HG03442 (cell line): ENCODE data around the gene NMUR1.
"Not testable (repeated sequence)": the region's sequence is repeated elsewhere in the genome, so short reads cannot be mapped to it uniquely, and the experiment has no call there.

Experiments
- ATAC-seq: cut with Tn5 transposase; IDR thresholded peaks from one replicate; pipeline ENCODE4 v1.9.1; 2021; ENCODE audit warnings: mild to moderate bottlenecking, moderate library complexity; ENCODE audit not compliant: unreplicated experiment

NMUR1 gene, protein sequence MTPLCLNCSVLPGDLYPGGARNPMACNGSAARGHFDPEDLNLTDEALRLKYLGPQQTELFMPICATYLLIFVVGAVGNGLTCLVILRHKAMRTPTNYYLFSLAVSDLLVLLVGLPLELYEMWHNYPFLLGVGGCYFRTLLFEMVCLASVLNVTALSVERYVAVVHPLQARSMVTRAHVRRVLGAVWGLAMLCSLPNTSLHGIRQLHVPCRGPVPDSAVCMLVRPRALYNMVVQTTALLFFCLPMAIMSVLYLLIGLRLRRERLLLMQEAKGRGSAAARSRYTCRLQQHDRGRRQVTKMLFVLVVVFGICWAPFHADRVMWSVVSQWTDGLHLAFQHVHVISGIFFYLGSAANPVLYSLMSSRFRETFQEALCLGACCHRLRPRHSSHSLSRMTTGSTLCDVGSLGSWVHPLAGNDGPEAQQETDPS

DNA sequence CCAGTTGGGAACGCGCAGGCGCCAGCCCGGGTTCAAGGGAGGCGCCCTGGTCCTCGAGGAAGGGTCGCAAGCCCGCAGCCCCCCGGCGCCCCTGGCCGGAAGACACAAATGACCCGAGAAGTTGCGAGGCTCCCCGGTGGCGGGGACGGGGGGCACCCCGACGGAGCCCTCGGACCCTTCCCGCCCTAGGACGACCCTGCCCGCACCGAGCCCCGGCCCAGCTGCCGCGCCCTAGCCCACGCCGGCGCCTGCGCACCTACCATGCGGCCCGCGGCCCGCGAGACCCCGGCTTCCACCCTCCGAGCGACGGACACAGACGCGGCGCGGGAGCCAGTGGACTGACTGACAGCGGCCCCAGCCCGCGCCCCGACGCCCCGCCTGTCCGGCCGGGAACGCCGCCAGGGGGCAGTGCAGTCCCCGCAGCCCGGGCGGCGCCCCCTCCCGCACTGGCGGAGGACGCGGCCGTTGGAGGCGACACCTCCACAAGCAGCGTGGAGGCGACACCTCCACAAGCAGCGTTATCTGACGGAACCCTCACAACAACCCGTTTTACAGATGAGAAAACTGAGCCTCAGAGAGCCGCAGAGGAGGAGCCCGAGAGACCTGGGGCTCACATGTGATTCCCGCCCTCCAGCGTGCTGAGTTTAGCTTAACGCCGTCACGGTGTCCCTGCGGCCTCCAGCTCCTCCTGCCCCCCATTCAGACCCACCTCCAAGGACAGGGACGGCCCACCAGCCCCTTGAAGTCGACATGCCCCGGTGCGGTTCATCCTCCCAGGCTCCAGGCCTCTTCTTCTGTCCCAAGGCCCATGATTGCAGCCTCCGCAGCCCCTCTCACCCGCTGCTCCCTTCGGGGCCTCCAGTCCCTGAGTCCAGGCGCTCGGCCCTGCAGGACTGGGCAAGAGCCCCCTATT, at the start of gene NMUR1:
Gene NMUR1, minus strand, starts transcription at position 347 of the 913 bp plus-strand sequence. Its CDS starts 84 bp downstream, at position 263.
- peak; percentile 42 for ATAC-seq

DNA sequence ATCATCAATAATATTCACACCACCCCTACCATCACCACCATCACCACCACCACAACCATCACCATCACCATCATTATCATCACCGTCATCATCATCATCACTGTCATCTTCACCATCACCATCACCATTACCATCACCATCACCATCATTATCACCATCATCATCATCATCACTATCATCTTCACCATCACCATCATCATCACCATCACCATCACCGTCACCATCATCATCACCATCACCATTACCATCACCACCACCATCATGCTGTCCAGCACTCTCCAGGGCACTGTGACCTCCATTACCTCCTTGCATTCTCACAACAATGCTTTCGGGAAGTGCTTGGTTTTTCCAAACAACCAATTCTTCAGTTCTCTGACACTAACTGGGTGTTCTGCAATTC, 49.3 kb upstream of the NMUR1 start:
- no peak for ATAC-seq

- ATAC-seq = not testable (repeated sequence)
Measured at GRCh38 chr2:231578655-231579054, 48.4 kb upstream of the NMUR1 start.

DNA sequence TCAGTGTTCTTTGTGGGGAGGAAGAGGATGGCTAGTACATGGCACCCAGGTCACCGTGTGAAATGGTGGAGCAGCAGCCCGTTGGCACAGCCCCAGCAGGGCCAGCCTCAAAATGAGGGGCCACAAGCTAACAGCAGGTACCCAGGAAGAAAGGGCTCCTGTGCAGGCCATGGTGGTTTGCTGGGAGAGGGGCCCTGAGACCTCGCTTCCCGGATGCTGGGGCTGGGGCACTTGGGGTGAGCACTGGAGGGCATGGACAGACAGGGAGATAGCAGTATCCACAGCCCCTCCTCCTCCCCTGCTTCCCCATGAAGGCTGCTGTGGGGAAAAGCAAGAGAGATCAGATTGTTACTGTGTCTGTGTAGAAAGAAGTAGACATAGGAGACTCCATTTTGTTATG, 46.2 kb upstream of the NMUR1 start:
- no peak for ATAC-seq

GRCh38 chr2:231575612-231576256, 45.5 kb upstream of the NMUR1 start:
- ATAC-seq = no peak

DNA sequence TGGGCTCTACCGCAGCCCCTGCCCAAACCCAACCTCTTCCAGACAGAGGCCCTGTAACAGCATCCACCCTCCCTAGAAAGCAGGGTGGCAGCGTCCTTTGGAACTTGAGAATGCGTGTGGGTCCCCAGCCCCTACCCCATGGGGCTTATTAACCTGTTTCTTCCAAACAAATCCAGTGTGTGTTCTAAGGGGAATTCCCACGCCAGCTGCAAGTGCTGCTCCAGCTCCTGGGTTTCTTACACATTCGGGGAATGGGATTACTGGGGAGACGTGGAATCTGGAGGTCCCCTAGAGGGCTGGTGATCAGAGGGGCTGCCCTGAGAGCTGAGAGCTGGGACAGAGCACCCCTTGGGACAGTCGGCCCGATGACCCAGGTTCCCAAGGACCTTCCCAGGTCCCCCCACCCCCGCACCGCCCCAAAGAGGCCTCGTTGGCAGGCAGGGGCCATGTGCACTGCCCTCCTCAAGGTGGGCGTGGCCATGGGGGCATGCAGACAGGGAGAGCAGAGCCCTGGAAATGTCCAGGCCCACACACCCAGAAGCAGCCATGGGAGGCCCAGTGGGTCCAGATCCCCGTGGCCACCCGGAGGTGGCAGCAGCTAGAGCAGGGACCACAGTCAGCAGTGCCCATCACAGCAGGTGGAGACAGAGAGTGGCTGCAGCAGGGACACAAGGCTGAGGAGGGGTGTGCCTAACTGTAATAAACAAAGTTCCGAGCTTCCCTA, 43.6 kb upstream of the NMUR1 start:
- no peak for ATAC-seq

DNA sequence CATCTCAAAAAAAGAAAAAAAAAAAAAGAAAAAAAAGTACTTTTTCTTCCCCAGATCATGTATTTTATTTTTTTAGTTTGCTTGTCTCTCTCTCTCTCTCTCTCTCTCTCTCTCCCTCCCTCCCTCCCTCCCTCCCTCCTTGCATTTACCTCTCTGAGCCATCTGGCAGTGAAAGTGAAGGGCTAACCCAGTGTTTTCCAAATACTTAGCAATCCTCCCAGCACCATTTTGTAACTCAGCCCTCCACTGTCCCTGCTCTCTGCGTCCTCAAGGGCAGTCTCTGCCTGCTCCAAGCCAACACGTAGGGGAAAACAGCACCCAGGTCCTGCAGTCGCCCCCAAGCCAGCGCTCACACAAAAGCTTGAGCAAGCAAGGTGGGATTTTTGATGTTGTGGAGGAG, 42.9 kb upstream of the NMUR1 start:
- no peak for ATAC-seq

DNA sequence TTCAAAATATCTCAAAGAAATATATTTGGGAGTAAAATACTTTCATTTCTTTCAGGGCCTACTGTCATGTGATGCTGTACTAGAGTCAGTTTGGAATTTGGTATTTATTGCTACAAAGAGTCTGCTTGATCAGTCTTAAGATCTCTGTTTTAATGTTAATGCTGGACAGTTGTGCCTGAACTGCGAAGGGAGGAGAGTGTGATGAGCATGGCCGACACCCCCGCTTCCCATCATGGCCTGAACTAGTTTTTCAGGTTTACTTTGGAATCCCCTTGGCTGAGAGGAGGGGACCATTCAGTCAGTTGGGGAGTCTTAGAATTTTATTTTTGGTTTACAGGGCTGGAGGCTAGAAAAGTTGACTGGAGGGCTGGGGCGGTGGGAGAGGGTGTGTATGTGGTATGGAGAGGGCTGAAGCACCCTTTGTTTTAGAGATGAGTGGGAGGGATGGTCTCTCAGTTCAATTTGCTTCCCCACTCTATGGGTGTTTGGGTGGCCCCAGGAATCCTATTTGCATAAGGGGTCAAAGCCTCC, 41.5 kb upstream of the NMUR1 start:
- no peak for ATAC-seq

GRCh38 chr2:231570915-231571314, 40.7 kb upstream of the NMUR1 start:
- ATAC-seq = not testable (repeated sequence)

DNA sequence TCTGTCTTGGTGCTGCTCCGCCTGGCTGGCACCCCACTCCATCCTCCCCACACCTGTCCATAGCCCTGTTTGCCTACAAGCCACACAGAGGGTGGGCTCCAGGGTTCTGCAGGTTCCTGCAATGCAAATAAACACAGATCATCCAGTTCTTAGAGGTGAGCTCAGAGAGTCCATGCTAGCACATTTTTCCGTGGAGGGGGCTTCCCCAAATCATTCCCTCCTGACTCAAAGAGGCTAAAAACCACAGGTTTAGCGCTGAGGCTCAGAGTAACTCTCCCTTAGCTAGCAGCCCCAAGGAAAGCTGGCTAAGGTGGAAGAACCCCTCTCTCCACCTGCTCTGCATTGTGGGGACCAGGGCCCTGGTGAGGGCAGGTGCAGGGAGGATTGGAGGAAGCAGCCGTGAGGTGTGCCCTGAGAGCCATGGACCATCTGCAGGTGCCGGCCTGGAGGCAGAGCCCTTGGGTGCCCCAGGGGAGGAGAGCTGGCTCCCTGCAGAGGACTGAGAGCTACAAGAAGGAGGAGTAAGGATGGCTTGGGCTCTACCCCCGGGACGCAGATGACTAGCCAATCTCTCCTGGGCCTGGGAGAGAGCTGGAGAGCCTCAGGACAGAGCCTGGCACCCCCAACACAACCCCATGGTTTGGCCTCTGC, 38.7 kb upstream of the NMUR1 start:
- ATAC-seq = no peak

GRCh38 chr2:231568098-231568784, 38.0 kb upstream of the NMUR1 start:
- no peak for ATAC-seq

GRCh38 chr2:231567159-231567558, 36.9 kb upstream of the NMUR1 start:
- no peak for ATAC-seq

- no peak for ATAC-seq
Measured at GRCh38 chr2:231565887-231566594, 35.8 kb upstream of the NMUR1 start.

- no peak for ATAC-seq
Measured at GRCh38 chr2:231563378-231563961, 33.2 kb upstream of the NMUR1 start.

DNA sequence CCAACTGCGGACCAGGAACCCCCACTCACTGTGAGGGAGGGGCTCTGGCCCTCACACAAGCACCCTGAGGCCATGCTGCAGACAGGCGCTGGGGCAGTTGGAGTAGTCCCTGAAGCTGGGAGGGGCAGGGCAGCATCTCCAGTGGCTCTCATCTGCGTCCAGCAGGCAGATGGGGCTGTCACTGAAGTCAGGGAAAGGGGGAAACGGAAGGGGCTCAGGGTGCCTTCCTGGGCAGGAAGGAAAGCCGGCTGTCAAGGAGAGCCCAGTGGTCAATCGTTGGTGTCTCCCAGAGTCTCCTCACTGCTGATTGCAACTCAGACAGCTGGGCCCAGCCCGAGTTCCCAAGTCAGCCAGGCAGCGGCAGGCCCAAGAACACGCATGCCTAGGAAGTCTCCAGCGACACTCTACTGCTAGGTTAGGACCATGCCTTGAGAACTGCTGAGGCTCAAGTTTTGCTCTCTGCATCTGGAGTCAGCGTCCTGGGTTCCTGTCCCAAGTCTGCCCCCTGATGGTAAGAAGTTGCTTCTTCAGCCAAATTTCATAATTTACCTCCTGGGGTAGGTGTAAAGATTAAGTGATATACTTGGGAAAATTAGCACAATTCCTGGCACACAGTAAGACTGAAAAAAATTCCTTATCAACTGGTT, 27.4 kb upstream of the NMUR1 start:
- peak; percentile 76 for ATAC-seq

DNA sequence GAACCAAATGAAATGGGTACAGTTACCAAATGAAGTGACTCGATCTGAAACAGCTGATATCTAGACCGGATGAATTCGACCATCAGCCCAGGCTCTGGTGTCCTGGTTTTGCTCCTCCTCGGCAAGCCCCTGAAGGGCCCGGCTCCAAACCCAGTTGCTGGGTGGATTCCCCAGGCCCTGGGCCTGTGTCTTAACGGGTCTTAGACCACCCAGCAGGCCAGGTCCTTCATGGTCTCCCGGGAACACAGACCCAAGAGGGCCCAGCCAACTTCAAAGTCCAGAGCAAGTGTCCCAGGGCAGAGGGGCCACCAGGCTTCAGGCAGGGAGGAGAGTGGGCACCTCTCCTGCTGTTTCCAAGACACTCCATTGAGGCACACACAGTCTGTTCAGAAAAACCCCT, 26.7 kb upstream of the NMUR1 start:
- no peak for ATAC-seq

DNA sequence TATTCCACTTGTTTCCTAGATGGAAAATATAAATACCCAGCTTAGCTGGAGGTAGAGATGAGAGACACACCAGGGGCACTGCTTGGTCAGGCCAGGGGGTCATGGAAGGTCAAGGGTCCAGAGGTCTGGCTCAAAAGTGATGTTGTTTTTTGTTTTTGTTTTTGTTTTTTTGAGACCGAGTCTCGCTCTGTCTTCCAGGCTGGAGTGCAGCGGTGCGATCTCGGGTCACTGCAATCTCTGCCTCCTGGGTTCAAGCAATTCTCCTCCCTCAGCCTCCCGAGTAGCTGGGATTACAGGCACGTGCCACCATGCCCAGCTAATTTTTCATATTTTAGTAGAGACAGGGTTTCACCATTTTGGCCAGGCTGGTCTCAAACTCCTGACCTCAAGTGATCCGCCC, 26.3 kb upstream of the NMUR1 start:
- ATAC-seq = not testable (repeated sequence)
